A673 (cell line): Measurements from ENCODE around the gene USP21. TPM values are rescaled to one million over a fixed set of nuclear protein-coding genes. Genes with fewer than 3 reads are reported as not detected.

Experiments
- BruUV-seq: library from RNA; stranded (reverse); fragments of 400-500 nt; replicated peaks from 2 replicates; lab custom pipeline; 2021; lab: Mats Ljungman, UMichigan
- CTCF ChIA-PET: fragments of 300-600 bp; sonication (Branson Sonifier 250); formaldehyde crosslinking; loops from one replicate; lab custom pipeline; 2022; ENCODE audit warnings: antibody characterized with exemption; lab: Charles Lee
- POLR2A ChIA-PET: fragments of 300-600 bp; sonication (Branson Sonifier 250); formaldehyde crosslinking; loops from one replicate; lab custom pipeline; 2022; ENCODE audit warnings: antibody characterized with exemption; ENCODE audit not compliant: low non-redundant PET; lab: Charles Lee
- DNase-seq: peaks from one replicate; pipeline ENCODE4 v3.0.0-alpha.2; 2015; ENCODE audit warnings: low spot score
- H3K27ac ChIP-seq: fragments of 200-600 bp; sonication (generic); 2 replicates; pipeline ENCODE4 v1.5.1; 2016; ENCODE audit warnings: mixed run types, low read depth, mild to moderate bottlenecking, mixed read lengths, antibody characterized with exemption, low read length; ENCODE audit not compliant: poor library complexity, severe bottlenecking
- H3K27me3 ChIP-seq: fragments of 200-600 bp; sonication (generic); replicated peaks from 2 replicates; pipeline ENCODE4 v1.6.1; 2017; ENCODE audit warnings: mixed run types, low read depth, mild to moderate bottlenecking, mixed read lengths, antibody characterized with exemption, low read length; ENCODE audit not compliant: insufficient read depth, poor library complexity
- H3K36me3 ChIP-seq: fragments of 200-600 bp; sonication (generic); 2 replicates; pipeline ENCODE4 v1.6.1; 2016; ENCODE audit warnings: mixed run types, mild to moderate bottlenecking, mixed read lengths, antibody characterized with exemption, low read length; ENCODE audit not compliant: insufficient read depth, poor library complexity, severe bottlenecking
- H3K4me1 ChIP-seq: fragments of 200-600 bp; sonication (generic); 2 replicates; pipeline ENCODE4 v1.6.1; 2017; ENCODE audit warnings: mixed run types, mild to moderate bottlenecking, mixed read lengths, antibody characterized with exemption, low read length; ENCODE audit not compliant: insufficient read depth, poor library complexity, severe bottlenecking
- H3K4me3 ChIP-seq: fragments of 200-600 bp; sonication (generic); 2 replicates; pipeline ENCODE4 v1.5.1; 2016; ENCODE audit warnings: low read depth, mixed run types, mild to moderate bottlenecking, mixed read lengths, low read length; ENCODE audit not compliant: poor library complexity, severe bottlenecking
- H3K9me3 ChIP-seq: fragments of 200-600 bp; sonication (generic); 2 replicates; pipeline ENCODE4 v1.6.1; 2016; ENCODE audit warnings: mixed run types, low read depth, mild to moderate bottlenecking, mixed read lengths, antibody characterized with exemption, low read length; ENCODE audit not compliant: poor library complexity, severe bottlenecking
- EZH2 ChIP-seq: fragments of 200-600 bp; sonication (generic); IDR thresholded peaks from 2 replicates; pipeline ENCODE4 v1.6.1; 2017; ENCODE audit warnings: borderline replicate concordance, low read depth, mild to moderate bottlenecking, mixed read lengths, antibody characterized with exemption, low read length; ENCODE audit not compliant: poor library complexity, severe bottlenecking
- intact Hi-C: fragments of 100-400 bp; cut with micrococcal nuclease; formaldehyde crosslinking; loops from one replicate; pipeline ENCODE4 v1.10.0; 2022; ENCODE audit not compliant: unreplicated experiment
- total RNA-seq: library from RNA; stranded (reverse); gene quantifications from 2 replicates; pipeline ENCODE4 v1.2.3, GENCODE V29; 2021
- TF ChIP-seq, protein P1 (sequence below): fragments of 300-800, 200-600 bp; sonication (generic); conservative IDR thresholded peaks from 2 replicates; pipeline ENCODE4 v1.5.1; 2017; ENCODE audit warnings: low read depth, mild to moderate bottlenecking, antibody characterized with exemption, low read length, moderate library complexity, mixed read lengths

Gene USP21
- total RNA-seq, 1 experiment from 2014 or later, result 46.2 TPM

DNA sequence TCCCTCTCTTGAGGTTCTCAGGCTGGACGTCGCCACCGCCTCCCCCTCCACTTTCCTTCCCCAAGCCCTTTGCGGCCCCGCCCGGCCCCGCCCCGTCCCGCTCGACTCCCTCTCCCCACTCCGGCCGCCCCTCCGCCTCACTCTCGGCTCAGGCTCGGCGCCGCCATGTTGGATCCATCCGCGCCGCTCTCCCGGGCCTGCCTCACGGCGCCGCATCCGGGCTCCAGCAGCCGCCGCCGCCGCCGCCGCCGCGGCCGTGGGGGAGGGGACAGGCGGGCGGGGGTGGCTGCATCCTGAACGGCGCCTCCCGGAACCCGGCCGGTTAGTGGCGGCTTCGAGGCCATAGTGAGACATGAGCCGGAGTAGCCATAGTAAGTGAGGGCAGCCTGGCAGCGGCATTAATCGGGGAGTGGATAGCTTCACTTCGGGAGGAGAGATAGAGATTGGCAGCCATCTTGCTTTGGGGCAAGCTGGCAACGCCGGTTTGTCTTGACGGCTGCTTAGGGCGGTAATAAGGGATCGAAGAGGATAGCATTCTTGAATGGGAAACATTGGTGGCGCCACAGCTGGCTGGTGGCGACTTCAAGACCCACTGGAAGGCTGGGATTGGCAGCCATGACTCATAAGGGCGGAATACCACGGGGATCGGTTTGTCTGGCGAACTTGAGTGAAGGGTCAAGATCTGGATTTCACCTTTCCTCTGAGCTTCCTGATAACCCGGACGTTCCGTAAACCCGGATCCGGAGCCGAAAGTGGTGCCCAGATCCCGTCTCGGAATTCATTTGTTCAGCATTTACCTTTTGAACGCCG is 26.7 kb upstream of the USP21 start, which contains the start of gene DEDD:
Gene DEDD, minus strand, starts transcription at position 258 of the 810 bp plus-strand sequence. CDS start 8,205 bp downstream, outside the sequence.
- no peak for TF ChIP-seq EZH2
- TF ChIP-seq, protein P1, sequence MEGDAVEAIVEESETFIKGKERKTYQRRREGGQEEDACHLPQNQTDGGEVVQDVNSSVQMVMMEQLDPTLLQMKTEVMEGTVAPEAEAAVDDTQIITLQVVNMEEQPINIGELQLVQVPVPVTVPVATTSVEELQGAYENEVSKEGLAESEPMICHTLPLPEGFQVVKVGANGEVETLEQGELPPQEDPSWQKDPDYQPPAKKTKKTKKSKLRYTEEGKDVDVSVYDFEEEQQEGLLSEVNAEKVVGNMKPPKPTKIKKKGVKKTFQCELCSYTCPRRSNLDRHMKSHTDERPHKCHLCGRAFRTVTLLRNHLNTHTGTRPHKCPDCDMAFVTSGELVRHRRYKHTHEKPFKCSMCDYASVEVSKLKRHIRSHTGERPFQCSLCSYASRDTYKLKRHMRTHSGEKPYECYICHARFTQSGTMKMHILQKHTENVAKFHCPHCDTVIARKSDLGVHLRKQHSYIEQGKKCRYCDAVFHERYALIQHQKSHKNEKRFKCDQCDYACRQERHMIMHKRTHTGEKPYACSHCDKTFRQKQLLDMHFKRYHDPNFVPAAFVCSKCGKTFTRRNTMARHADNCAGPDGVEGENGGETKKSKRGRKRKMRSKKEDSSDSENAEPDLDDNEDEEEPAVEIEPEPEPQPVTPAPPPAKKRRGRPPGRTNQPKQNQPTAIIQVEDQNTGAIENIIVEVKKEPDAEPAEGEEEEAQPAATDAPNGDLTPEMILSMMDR, result peak; percentile 42; the same call in 1 of the 2 replicates
- H3K9me3 ChIP-seq, result no peaks in the 10 kb centered on the region
- CTCF ChIA-PET, result interaction anchor here (0.5 to 1.1 kb wide), 2 partner anchors 15 to 33 kb away, joined by 3 read pairs; no protein-coding TSS in a partner anchor
- POLR2A ChIA-PET, result interaction anchor here (0.5 to 0.6 kb wide), 2 partner anchors 39 to 111 kb away, joined by 4 to 5 read pairs; partner anchors contain the start of gene F11R
- DNase-seq, result peak; percentile 99
- H3K4me1 ChIP-seq, result peaks cover 15% of the 10 kb centered on the region
- H3K27me3 ChIP-seq, result no peaks in the 10 kb centered on the region
- peaks cover 28% of the 10 kb centered on the region for H3K36me3 ChIP-seq
- H3K27ac ChIP-seq, result peak within 1 kb of the TSS; percentile 97
- peak within 1 kb of the TSS; percentile 98 for H3K4me3 ChIP-seq
- BruUV-seq, result no TSS peak
- intact Hi-C loops, result loop anchor here (2.0 kb wide), 2 partner anchors 20 to 88 kb away; partner anchors contain the start of genes UFC1 and USF1

- H3K27me3 ChIP-seq, result no peaks in the 10 kb centered on the region
- DNase-seq, result no peak
- intact Hi-C loops, result loop anchor here (2.0 kb wide), 2 partner anchors 20 to 88 kb away; partner anchors contain the start of genes UFC1 and USF1
- CTCF ChIA-PET, result interaction anchor here (1.1 kb wide), 1 partner anchor 15 kb away, joined by 3 read pairs; no protein-coding TSS in a partner anchor
- peak overlapping the region; percentile 98 for H3K4me3 ChIP-seq
- H3K9me3 ChIP-seq, result no peaks in the 10 kb centered on the region
- peaks cover 15% of the 10 kb centered on the region for H3K4me1 ChIP-seq
- no peak for TF ChIP-seq EZH2
- TF ChIP-seq, protein P1, result no peak
- H3K27ac ChIP-seq, result peak overlapping the region; percentile 97
- peaks cover 22% of the 10 kb centered on the region for H3K36me3 ChIP-seq
- TSS peak; percentile 85 for BruUV-seq
- POLR2A ChIA-PET, result interaction anchor here (0.6 kb wide), 1 partner anchor 112 kb away, joined by 4 read pairs; the partner anchor contains the start of gene F11R
Measured at GRCh38 chr1:161133220-161133740, 26.0 kb upstream of the USP21 start.

DNA sequence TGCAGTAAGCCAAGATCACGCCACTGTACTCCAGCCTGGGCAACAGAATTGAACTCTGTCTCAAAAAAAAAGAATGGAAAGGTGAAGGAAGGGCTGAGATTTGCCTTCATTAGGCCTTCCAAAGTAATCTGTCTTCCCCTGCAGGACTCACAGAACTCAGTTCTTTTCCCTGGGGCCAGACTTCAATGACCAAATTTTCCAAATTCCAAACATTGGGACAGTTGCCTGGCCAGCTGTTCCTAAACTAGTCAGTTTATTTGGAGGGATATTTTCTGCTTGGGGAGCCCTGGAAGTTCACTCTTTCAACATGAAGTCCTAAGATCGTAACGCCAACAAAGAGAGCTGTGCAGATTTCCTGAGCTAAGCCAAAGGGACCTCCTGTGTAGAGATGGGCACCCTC is 21.4 kb upstream of the USP21 start:
- no peak for TF ChIP-seq EZH2
- TF ChIP-seq, protein P1, result no peak
- peaks cover 4% of the 10 kb centered on the region for H3K4me1 ChIP-seq
- intact Hi-C loops, result loop anchor here (2.0 kb wide), 1 partner anchor 141 kb away; no protein-coding TSS in a partner anchor
- no peak for DNase-seq
- no peaks in the 10 kb centered on the region for H3K36me3 ChIP-seq
- ChIA-PET POLR2A (no interaction called here), CTCF (interaction anchor here (0.7 kb wide), 1 partner anchor 93 kb away, joined by 3 read pairs; the partner anchor contains the start of gene USF1)
- BruUV-seq, result no TSS peak
- no peak overlapping the region for H3K4me3 ChIP-seq
- H3K27ac ChIP-seq, result no peak overlapping the region
- no peaks in the 10 kb centered on the region for H3K9me3 ChIP-seq
- H3K27me3 ChIP-seq, result no peaks in the 10 kb centered on the region
